Testis (tissue), 3 donors: ENCODE data around the gene LSP1. TPM values are rescaled to one million over a fixed set of nuclear protein-coding genes. Genes with fewer than 3 reads are reported as not detected.
A peak's percentile ranks its signal among the peaks of the same experiment; 100 is the strongest.

Experiments
- DNase-seq: peaks from one replicate; pipeline ENCODE4 v3.0.0-alpha.2; 2019
- H3K27ac ChIP-seq, 2 donors: fragments of 200-600 bp; sonication (generic); one replicate each; pipeline ENCODE4 v1.5.1; 2019
- H3K27me3 ChIP-seq: fragments of 200-600 bp; sonication (generic); one replicate; pipeline ENCODE4 v1.5.1; 2019
- H3K36me3 ChIP-seq: fragments of 200-600 bp; sonication (generic); one replicate; pipeline ENCODE4 v1.5.1; 2017; ENCODE audit warnings: low read depth; ENCODE audit errors: missing control alignments
- H3K4me1 ChIP-seq: fragments of 200-600 bp; sonication (generic); one replicate; pipeline ENCODE4 v1.5.1; 2019
- H3K4me3 ChIP-seq, 2 donors: fragments of 200-600 bp; sonication (generic); one replicate each; pipeline ENCODE4 v1.5.1; 2017 to 2019
- H3K9me3 ChIP-seq: fragments of 200-600 bp; sonication (generic); one replicate; pipeline ENCODE4 v1.5.1; 2017
- POLR2A ChIP-seq: fragments of 450-650 bp; IDR thresholded peaks from one replicate; pipeline ENCODE4 v1.6.1; 2017; ENCODE audit warnings: antibody characterized with exemption, mild to moderate bottlenecking, moderate library complexity
- WGBS, 2 donors: methylation state at CpG; one replicate each; pipeline ENCODE4 v1.1.5; 2018; 5-methylcytosine and 5-hydroxymethylcytosine counted together
- intact Hi-C: fragments of 100-400 bp; cut with DNase I; formaldehyde crosslinking; loops from one replicate; pipeline ENCODE4 v1.15.1; 2023; ENCODE audit warnings: low total_unique reads
- polyA plus RNA-seq: library from polyadenylated mRNA; stranded (reverse); fragments of 350-450 nt; fragmentation: Illumina TruSeq; extraction: RNeasy Lipid Tissue Mini Kit (QIAGEN cat#74804); gene quantifications from one replicate; pipeline ENCODE4 v1.2.3, GENCODE V29; 2014; ENCODE audit warnings: low read depth, low replicate concordance; ENCODE audit not compliant: insufficient read depth
- total RNA-seq, 2 donors: library from RNA; depleted of rRNA; stranded (reverse); fragments of >200 nt; gene quantifications; one replicate each; pipeline ENCODE4 v1.2.3, GENCODE V29; 2016
- TF ChIP-seq, protein P1 (sequence below), 3 experiments: fragments of 450-650 bp in 2 of 3; fragments of 200-600 bp in 1 of 3; sonication (generic) in 1 of 3; IDR thresholded peaks; one replicate each; pipeline ENCODE4 v1.5.1; 2016 to 2019; ENCODE audit warnings: antibody characterized with exemption in 3 of 3, mild to moderate bottlenecking in 2 of 3, moderate library complexity in 1 of 3

Gene LSP1
- total and polyA plus RNA-seq, 3 donors from 2014 or later: 13.0 to 50.1 (median 19.9) TPM

GRCh38 chr11:1917523-1918435, 64.9 kb downstream of the LSP1 start:
- intact Hi-C loops: no loop called here
- Histone ChIP-seq H3K27ac (no peak overlapping the region), H3K4me3 (no peak overlapping the region), H3K27me3 (no peaks in the 10 kb centered on the region), H3K9me3 (no peaks in the 10 kb centered on the region), H3K4me1 (peaks cover 24% of the 10 kb centered on the region), H3K36me3 (no peaks in the 10 kb centered on the region)
- TF ChIP-seq POLR2A: no peak
- TF ChIP-seq, protein P1, sequence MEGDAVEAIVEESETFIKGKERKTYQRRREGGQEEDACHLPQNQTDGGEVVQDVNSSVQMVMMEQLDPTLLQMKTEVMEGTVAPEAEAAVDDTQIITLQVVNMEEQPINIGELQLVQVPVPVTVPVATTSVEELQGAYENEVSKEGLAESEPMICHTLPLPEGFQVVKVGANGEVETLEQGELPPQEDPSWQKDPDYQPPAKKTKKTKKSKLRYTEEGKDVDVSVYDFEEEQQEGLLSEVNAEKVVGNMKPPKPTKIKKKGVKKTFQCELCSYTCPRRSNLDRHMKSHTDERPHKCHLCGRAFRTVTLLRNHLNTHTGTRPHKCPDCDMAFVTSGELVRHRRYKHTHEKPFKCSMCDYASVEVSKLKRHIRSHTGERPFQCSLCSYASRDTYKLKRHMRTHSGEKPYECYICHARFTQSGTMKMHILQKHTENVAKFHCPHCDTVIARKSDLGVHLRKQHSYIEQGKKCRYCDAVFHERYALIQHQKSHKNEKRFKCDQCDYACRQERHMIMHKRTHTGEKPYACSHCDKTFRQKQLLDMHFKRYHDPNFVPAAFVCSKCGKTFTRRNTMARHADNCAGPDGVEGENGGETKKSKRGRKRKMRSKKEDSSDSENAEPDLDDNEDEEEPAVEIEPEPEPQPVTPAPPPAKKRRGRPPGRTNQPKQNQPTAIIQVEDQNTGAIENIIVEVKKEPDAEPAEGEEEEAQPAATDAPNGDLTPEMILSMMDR (IDR thresholded peaks at IDR 0.05): peak; percentile 25 to 59 (median 50)
- no peak for DNase-seq
- 86 to 88% methylated on average over 14 to 30 of the region's 34 CpGs for WGBS, 2 donors

DNA sequence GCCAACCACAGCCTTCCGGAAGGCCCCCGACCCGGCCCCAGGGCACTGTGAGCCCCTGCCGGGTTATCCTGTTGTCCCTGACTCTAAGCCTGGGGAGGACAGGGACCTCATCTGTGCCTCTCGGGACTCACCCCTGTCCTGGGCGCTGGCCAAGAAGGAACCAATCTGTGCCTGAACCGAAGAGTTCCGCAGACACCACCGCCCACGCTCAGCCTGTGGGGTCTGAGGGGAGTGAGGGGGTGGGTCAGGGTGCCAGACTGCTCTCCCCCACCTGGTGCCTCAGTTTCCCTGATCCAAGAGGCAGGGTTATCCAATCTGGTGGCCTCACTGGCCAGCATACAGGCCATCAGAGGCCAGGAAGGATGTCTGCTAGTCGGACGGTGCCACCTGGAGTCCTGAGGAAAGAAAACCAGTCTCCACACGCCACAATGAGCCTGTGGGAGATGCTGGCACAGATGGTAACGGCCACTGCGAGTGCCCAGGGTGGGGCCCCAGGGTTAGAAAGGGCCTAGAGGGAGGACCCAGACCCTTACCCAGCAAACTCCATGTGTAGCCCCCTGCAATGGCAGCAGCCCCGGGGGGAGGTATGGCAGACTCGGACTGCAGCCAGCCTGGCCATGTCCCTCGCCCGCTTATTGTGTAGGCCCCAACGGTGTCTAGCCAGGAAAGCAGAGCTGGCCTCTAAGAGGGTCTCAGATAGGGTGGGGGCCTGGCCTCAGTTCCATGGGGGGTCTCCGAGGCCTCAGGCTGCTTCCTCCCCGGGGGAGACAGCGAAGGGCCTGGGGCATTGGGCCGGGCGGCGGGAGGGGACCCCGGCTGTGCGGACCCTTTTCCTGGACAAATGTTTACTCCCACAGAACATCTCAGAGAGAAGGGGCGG, 65.8 kb downstream of the LSP1 start:
- no peak overlapping the region for H3K27ac ChIP-seq
- intact Hi-C loops: no loop called here
- no peak for DNase-seq

GRCh38 chr11:1919391-1920127, 66.7 kb downstream of the LSP1 start, which contains the start of gene TNNT3:
TSS of gene TNNT3 (plus strand) at chr11:1919703. CDS start at chr11:1922875, 3,172 bp downstream.
- H3K27ac ChIP-seq: no peak within 1 kb of the TSS

More for the DNA sequence above, 65.8 kb downstream of the LSP1 start:
- 72 to 89% methylated on average over 6 to 29 of the region's 29 CpGs for WGBS, 2 donors
- Histone ChIP-seq H3K9me3 (no peaks in the 10 kb centered on the region), H3K4me3 (no peak overlapping the region), H3K36me3 (no peaks in the 10 kb centered on the region), H3K27me3 (no peaks in the 10 kb centered on the region), H3K4me1 (peaks cover 25% of the 10 kb centered on the region)
- TF ChIP-seq POLR2A: no peak
- TF ChIP-seq, protein P1 (IDR thresholded peaks at IDR 0.05): no peak

More at GRCh38 chr11:1919391-1920127, 66.7 kb downstream of the LSP1 start, which contains the start of gene TNNT3:
- intact Hi-C loops: no loop called here
- WGBS, 2 donors: 80 to 87% methylated on average over 6 to 31 of the region's 31 CpGs
- DNase-seq: no peak
- no peaks in the 10 kb centered on the region for H3K36me3 ChIP-seq
- no peak within 1 kb of the TSS for H3K4me3 ChIP-seq
- no peaks in the 10 kb centered on the region for H3K9me3 ChIP-seq
- TF ChIP-seq, protein P1 (IDR thresholded peaks at IDR 0.05): no peak
- TF ChIP-seq POLR2A: no peak
- H3K4me1 ChIP-seq: peaks cover 25% of the 10 kb centered on the region
- no peaks in the 10 kb centered on the region for H3K27me3 ChIP-seq
